ENCODE measurements around the gene SLC6A6.

DNA sequence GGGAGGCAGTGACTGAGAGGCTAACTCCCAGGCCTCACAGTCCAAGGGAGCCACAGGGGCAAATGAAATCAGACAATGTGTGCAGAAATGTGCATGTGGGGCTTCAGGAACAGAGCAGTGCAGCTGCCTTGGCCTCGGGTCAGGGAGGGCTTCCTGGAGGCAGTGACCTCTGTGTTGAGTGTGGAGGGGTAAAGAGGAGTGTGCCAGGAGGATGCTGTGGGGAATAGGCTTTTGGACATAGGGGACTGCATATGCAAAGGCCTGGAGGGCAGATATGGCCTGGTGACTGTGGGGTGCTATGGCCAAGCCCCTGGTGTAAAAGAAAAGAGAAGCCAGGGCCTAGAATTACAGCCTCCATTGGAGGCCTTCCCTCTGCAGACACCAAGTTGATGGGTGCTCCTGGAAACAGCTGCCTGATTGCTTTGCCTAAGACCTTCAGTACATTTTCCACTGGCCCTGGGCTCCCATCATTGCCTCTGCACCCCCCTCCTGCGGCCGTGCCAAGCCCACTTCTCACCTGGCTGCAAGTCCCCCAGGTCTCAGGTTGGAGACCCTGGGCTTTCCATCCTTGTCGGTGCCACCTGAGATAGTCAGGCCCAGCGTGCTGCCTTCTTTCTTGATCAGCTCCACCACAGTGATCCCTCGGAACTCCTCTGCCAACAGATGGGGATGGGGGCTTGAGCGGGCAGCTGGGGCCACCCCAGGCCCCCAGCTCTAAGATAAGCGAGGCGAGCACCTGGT lies 122.7 kb downstream of the SLC6A6 start:
- TF ChIP-seq, protein P1, sequence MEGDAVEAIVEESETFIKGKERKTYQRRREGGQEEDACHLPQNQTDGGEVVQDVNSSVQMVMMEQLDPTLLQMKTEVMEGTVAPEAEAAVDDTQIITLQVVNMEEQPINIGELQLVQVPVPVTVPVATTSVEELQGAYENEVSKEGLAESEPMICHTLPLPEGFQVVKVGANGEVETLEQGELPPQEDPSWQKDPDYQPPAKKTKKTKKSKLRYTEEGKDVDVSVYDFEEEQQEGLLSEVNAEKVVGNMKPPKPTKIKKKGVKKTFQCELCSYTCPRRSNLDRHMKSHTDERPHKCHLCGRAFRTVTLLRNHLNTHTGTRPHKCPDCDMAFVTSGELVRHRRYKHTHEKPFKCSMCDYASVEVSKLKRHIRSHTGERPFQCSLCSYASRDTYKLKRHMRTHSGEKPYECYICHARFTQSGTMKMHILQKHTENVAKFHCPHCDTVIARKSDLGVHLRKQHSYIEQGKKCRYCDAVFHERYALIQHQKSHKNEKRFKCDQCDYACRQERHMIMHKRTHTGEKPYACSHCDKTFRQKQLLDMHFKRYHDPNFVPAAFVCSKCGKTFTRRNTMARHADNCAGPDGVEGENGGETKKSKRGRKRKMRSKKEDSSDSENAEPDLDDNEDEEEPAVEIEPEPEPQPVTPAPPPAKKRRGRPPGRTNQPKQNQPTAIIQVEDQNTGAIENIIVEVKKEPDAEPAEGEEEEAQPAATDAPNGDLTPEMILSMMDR (IDR thresholded peaks at IDR 0.05) = no peak
- TF ChIP-seq POLR2A (IDR thresholded peaks at IDR 0.05) (no peak), POLR2AphosphoS5 (IDR thresholded peaks at IDR 0.05) (no peak)

Measured in breast epithelium (tissue), 3 donors.